Ureter (tissue), 1 donor: Measurements from ENCODE around the gene ISOC2. TPM values are rescaled to one million over a fixed set of nuclear protein-coding genes. Genes with fewer than 3 reads are reported as not detected.
"Not testable (repeated sequence)": the region's sequence is repeated elsewhere in the genome, so short reads cannot be mapped to it uniquely, and the experiment has no call there.

Source experiments
- DNase-seq: peaks from one replicate; pipeline ENCODE4 v3.0.0-alpha.2; 2020; ENCODE audit warnings: low spot score
- total RNA-seq: library from RNA; stranded (reverse); gene quantifications from one replicate; pipeline ENCODE4 v1.2.4, GENCODE V29; 2023
- donor health status: DM: yes; HTN: yes; CAD: no.

Gene ISOC2
- 48.4 TPM for total RNA-seq

DNA sequence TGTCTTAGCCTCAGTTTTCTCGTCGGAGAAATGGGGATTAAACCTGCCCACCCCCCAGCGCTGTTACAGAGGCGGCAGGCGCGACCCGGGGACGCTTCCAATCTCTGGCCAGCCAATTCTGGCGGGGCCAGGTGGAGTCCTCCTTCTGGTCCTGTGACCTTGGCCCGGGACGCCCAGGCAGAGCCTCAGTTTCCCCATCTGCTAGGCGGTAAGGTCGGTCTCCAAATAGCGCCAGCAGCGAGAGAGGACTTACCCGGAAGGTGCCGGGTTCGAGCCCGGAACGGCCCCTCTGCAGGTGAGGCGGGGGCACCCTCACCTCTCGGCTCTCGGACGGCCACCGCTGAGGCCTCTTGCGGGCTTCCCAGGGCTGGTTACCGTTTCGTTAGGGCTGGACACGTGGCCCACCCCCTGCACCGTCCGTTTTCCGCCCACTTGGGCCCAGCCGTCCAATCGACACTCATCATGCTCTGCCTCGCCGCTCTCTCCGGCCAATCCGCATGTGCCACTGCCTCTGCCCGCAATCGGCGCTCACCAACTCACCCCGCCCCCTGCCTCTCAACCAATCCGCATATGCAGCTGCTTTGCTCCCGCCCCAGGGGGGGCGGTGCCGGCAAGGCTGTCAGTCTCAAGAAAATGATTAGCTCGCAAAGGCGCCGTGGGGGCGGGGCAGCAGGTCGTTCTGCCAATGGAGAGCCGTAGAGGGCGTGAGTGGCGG, at the start of gene ISOC2:
Gene ISOC2 (minus strand): TSS at position 384 of the 715 bp plus-strand sequence. CDS start 5,156 bp downstream, outside the sequence.
- DNase-seq: peak; percentile 100

- no peak for DNase-seq
Observed at GRCh38 chr19:55508120-55508519, 46.7 kb upstream of the ISOC2 start.

- DNase-seq: no peak
Observed at GRCh38 chr19:55504981-55505380, 43.5 kb upstream of the ISOC2 start.

DNA sequence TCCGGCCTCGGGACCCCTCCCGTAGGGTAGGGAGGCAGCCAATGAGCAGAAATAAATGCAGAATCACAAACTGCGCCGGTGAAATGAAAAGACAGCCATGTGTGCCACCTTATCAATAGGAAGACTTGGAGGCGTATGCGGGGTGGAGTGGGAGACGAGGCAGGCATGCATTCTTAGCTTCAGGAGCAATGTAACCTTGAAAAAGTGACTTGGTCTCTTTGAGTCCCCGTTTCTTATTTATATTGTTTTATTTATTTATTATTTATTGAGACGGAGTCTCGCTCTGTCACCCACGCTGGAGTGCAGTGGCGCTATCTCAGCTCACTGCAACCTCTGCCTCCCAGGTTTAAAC, 42.8 kb upstream of the ISOC2 start:
- no peak for DNase-seq

DNA sequence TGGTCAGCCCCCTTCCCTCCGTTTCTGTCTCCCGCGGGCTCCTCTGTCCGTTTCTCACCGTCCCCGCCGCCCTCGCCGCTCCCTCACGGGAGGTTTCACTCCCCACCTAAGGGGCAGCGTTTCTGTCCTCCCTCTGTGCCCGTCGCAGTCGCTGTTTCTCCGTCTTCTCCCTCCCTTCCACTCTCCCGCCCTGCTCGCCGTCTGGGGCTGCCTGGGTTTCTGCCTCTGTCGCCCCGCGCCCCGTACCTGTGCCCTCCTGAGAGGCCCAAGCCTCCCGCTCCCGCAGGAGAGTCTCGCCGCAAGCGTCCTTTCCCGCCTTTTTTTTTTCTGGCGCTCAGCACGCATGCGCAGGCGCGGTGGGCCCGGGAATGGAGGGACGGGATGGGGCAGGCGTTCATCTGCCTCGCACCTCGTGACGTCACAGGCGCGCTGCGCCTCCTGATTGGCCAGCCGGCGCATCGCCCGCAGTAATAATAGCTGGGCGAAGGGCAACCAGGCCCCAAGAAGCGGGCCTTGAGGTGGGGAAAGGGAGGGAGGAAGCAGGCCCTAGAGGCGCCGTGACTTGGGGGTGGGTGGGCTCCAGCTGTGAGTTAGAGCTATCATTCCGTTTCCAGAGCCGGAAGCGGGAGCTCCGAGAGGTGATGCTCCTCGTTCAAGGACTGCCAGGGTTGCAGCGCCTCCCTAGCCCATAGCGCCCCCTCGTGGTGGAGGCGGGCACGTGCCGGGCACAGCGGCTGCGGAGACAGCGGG, 42.2 kb upstream of the ISOC2 start:
- peak; percentile 93 for DNase-seq

DNA sequence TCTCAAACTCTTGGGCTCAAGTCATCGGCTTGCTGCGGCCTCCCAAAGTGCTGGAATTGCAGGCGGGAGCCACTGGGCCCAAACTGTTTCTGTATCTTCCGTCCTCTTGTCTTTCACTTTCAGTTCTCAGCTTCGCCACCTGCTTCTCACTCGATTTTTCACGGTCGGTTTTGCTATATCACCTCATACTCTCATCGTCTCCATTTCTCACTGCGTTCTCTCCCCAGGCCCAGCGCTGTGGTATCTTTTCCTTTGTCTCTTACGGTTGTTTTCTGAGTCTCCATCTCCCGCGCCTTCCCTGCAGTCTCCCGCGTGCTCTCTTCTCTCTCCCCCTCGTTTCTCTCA, 41.7 kb upstream of the ISOC2 start:
- DNase-seq: no peak

DNA sequence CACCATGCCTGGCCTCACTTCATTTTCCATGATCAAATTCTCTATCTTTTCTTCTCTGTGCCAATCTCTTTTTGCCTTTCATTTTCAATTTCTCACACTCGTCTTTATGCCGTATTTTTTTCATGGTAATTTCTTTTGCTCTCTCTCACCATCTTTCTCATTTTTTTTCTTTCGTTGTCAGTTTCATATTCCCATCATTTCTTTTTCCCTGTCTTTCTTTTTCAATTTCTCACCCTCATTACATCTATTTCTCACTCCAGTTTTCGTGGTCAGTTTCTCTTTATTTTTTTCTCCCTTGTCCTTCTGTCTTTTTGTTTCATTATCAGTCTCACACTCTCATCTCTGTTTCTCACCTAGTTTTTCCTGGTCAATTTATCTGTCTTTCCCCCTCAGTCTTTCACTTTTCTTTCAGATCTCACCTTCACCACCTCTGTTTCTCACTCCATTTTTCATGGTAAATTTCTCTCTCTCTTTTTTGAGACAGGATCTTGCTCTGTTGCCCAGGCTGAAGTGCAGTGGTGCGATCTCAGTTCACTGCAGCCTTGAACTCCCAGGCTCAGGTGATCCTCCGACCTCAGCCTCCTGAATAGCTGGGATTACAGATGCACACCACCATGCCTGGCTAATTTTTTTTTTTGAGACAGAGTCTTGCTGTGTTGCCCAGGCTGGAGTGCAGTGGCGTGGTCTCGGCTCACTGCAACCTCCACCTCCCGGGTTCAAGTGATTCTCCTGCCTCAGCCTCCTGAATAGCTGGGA, 40.9 kb upstream of the ISOC2 start:
- DNase-seq: no peak

- DNase-seq: no peak
Observed at GRCh38 chr19:55500368-55500952, 39.0 kb upstream of the ISOC2 start.

- DNase-seq: no peak
Observed at GRCh38 chr19:55498246-55498840, 36.9 kb upstream of the ISOC2 start.

- DNase-seq: no peak
Observed at GRCh38 chr19:55497763-55498162, 36.3 kb upstream of the ISOC2 start.

DNA sequence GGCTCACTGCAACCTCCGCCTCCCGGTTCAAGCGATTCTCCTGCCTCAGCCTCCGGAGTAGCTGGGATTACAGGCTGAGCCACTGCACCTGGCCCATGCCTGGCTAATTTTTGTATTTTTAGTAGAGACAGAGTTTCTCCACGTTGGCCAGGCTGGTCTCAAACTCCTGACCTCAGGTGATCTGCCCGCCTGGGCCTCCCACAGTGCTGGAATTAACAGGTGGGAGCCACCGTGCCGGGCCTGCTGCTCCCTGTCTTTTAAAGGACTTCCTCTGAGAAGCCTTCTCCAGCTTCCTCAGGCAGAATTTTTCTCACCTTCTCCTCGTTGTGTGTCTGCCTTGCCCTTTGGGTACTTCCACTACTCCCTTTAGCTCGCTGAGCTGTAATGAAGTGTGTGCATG, 35.4 kb upstream of the ISOC2 start:
- not testable (repeated sequence) for DNase-seq

DNA sequence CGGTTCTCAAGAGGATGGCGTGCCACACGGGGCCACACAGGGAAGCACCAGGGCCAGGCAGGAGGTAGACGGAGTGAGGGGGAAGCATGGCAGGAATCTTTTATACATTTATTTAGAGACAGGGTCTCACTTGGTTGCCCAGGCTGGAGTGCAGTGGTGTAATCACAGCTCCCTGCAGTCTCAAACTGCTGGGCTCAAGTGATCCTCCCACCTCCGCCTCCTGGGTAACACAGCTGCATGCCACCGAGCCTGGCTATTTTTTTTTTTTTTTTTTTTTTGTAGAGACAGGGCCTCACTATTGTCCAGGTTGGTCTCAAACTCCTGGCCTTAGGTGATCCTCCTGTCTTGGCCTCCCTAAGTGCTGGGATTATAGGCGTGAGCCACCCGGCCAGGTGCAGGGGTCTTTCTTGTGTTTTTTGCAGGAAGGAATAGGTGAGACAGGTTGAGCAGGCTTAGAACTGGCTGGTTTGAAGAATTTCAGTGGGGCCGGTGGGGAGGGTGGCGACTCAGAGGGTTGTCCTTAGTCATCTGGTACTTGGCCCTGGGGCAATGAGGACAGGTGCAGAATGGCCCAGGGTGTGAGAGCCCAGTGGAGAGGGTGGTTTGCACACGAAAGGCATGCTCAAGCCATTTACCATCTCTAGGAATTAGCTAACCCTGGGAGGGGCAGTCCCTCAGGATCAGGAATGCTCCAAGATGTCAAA, 34.4 kb upstream of the ISOC2 start:
- DNase-seq: no peak

DNA sequence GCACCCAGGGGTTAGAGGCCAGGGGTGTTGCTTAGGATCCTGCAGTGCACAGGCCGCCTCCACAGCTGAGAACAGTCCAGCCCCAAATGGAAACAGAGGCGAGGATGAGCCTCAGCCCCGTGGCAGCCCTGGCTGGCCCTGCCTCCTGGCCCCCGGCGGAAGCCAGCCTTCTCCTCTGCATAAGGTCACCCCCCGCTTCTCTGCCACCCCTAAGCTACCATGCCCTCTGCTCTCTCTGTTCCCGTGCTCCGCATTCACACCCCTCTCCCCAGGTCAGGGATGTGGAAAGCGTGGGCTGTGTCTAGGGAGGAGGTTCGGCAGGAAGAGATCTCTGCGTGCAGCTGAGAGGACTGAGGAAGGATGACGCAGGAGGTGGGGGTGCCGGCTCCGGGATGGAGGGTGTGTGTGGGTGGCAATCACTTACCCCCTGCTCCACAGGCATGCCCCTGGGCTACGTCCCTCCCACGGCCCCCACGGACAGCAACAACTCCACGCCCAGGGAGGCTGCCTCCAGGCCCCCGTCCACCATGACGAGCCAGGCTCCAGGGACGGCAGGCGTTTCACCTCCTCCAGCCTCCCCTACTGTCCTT, 32.8 kb upstream of the ISOC2 start:
- peak; percentile 53 for DNase-seq

DNA sequence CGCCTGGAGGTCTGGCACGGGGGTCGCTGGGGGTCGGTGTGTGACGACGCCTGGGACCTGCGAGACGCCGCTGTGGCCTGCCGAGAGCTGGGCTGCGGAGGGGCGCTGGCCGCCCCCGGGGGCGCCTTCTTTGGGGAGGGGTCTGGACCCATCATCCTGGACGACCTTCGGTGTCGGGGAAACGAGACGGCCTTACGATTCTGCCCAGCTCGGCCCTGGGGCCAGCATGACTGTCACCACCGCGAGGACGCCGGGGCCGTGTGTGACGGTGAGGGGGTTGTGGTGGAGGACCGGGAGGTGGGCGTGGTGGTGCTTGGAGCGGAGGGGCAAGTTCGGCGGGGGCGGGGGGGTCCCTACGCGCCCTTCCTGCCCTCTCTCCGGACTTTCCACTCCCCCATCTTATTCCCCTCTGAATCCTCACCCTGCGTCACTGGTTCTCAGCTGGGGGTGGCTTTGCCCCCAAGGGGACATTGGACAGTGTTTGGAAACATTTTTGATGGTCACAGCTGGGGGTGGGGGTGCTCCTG, 32.3 kb upstream of the ISOC2 start:
- DNase-seq: peak; percentile 47

- DNase-seq: no peak
Observed at GRCh38 chr19:55493052-55493644, 31.7 kb upstream of the ISOC2 start.

DNA sequence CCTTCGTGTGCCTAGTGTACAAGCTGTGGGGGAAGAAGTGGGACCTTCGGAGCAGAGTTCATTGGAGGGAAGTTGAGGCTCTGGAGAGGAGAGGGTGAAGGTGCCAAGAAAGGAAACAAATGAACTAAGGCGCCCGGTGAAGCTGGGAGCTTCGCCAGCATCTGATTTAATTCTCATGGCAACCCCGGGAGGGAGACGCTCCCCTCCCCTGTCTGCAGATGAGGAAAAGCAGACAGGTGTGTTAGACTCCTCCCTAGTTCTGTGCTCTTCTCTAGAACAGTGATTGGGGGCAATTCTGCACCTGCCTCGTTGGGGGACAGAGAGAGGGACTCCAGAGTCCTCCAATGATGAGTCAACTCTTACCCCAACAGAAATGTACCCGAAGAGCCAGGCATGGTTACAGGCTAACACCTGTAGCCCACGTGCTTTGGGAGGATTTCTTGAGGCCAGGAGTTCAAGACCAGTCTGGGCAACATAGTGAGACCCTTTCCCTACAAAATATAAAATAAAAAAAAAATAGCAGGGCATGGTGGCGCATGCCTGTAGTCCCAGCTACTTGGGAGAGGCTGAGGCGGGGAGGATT, 31.0 kb upstream of the ISOC2 start:
- no peak for DNase-seq

DNA sequence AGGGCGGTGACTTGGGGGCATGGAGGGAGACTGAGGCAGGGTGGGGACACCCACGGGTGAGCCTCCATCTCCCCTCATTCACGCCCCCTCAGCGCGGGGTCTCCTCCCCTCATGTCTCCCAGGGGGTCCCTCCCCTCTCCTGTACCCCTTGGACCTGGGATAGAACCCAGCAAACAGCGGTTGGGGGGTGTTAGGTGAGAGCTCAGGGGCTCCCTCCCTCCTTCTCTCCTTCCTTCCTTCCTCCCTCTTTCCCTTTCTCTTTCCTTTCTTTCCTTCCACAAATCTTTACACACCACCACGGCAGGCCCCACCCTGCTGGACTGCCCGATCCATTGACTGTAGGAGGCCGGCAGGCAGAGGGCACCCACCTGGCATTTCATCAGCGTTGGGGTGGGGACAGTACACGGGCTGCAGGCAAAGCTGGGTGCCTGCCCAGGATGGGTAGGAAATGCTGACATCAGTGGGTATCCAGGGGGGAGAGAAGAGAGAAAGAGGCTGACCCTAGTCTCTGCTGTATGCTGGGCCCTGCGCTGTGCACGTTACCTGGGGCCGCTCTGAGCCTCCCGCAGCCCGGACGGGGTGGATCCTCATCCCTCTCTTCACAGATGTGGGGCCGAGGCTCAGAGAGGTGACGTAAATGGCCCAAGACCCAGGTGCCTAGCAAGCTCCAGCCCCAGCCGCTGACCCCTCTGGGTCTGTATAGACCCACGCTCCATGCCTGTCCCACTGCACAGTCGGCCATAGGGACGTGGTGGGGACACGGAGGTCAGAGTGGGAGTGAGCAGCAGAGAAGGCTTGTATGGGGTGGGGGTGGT, 30.3 kb upstream of the ISOC2 start:
- DNase-seq: no peak

DNA sequence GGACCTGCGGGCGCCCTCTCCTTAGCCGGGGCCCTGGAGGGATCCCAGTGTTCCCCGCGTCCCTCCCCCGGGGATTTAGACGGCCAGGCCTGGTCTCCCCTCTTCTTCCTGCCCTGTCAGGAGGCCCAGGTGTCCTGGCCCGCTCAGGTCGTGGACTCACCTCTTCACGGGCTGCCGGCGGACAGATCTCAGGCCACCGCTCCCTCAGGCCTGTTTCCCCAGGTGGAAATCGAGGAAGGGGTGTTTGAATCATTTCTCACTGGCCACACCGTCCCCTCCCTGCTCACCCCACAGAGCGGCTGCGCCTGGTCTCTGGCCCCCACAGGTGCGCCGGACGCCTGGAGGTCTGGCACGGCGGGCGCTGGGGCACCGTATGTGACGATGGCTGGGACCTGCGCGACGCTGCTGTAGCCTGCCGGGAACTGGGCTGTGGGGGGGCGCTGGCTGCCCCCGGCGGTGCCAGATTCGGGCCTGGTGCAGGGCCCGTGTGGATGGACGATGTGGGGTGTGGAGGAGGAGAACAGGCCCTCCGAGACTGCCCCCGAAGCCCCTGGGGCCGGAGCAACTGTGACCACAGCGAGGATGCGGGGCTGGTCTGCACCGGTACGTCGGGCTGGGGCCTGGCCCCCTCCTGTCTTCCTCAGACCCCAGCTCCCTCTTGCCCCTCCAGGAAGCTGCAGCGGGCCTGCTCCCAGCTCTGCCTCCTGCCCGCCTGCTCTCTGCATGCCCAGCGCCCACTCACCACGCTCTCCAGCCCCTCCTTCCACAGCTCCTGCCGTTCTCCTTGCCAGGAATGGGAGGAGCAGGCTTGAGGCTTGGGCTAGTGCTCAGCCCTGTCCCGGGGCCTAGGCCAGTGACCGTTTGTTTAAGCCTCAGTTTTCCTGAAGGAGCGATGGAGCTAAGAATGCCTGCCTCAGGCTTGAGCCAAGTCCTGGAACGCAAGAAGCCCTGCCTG, 29.3 kb upstream of the ISOC2 start:
- DNase-seq: no peak
